Panc1 (cell line): ENCODE measurements around the gene TSPAN14. TPM values are rescaled to one million over a fixed set of nuclear protein-coding genes. Genes with fewer than 3 reads are reported as not detected.

ENCODE experiments used
- ATAC-seq: fragments of 200-7000 bp; cut with Tn5 transposase; 2 replicates; pipeline ENCODE4 v1.9.1; 2020; ENCODE audit warnings: mild to moderate bottlenecking, moderate library complexity
- BruUV-seq: library from RNA; stranded (reverse); fragments of 400-500 nt; replicated peaks from 2 replicates; lab custom pipeline; 2021; lab: Mats Ljungman, UMichigan
- CTCF ChIA-PET: fragments of 300-600 bp; sonication (Branson Sonifier 250); formaldehyde crosslinking; loops from one replicate; lab custom pipeline; 2022; ENCODE audit warnings: antibody characterized with exemption; lab: Charles Lee
- POLR2A ChIA-PET: fragments of 300-600 bp; sonication (Branson Sonifier 250); formaldehyde crosslinking; loops from one replicate; lab custom pipeline; 2022; ENCODE audit warnings: antibody characterized with exemption; lab: Charles Lee
- DNase-seq: peaks from one replicate; pipeline ENCODE4 v3.0.0-alpha.2; 2010; ENCODE audit warnings: low read depth, low spot score
- H3K27ac ChIP-seq: 2 replicates; pipeline ENCODE4 v1.5.1; 2011; ENCODE audit warnings: mild to moderate bottlenecking, low read length, inconsistent platforms
- H3K27me3 ChIP-seq: fragments of 200-500 bp; sonication (Bioruptor generic); 2 replicates; pipeline ENCODE4 v1.6.0; 2014; ENCODE audit warnings: low read length, inconsistent platforms; ENCODE audit not compliant: control insufficient read depth, insufficient read depth
- H3K36me3 ChIP-seq: fragments of 200-500 bp; sonication (Bioruptor generic); 2 replicates; pipeline ENCODE4 v1.5.1; 2014; ENCODE audit warnings: inconsistent platforms, mild to moderate bottlenecking, low read length, moderate library complexity; ENCODE audit not compliant: control insufficient read depth, insufficient read depth
- H3K4me1 ChIP-seq: 2 replicates; pipeline ENCODE4 v1.5.1; 2011; ENCODE audit warnings: inconsistent platforms, mild to moderate bottlenecking, low read length, moderate library complexity; ENCODE audit not compliant: control insufficient read depth, insufficient read depth
- H3K4me3 ChIP-seq, 2 experiments: 2 replicates each; pipeline ENCODE4 v1.5.1; 2011 to 2012; ENCODE audit warnings: low read depth in 2 of 2, low read length in 2 of 2, mild to moderate bottlenecking in 2 of 2, inconsistent platforms in 1 of 2, moderate library complexity in 1 of 2
- H3K9me3 ChIP-seq: fragments of 200-500 bp; sonication (Bioruptor generic); 2 replicates; pipeline ENCODE4 v1.5.1; 2014; ENCODE audit warnings: low read depth, mild to moderate bottlenecking, inconsistent platforms, low read length, moderate library complexity; ENCODE audit not compliant: control insufficient read depth, insufficient read depth
- CTCF ChIP-seq: fragments of 450-650 bp; IDR thresholded peaks from 2 replicates; pipeline ENCODE4 v1.5.1; 2017; ENCODE audit warnings: mild to moderate bottlenecking
- POLR2AphosphoS5 ChIP-seq: IDR thresholded peaks from 2 replicates; pipeline ENCODE4 v1.6.1; 2012; ENCODE audit warnings: mild to moderate bottlenecking, low read depth, low read length, moderate library complexity
- REST ChIP-seq, 2 experiments: IDR thresholded peaks; 2 replicates each; pipeline ENCODE4 v1.6.1; 2011 to 2012; ENCODE audit warnings: low read depth in 2 of 2, control low read depth in 1 of 2, low read length in 1 of 2, mild to moderate bottlenecking in 1 of 2, moderate library complexity in 1 of 2; ENCODE audit not compliant: insufficient read depth in 1 of 2
- SIN3A ChIP-seq: IDR thresholded peaks from 2 replicates; pipeline ENCODE4 v1.6.1; 2012; ENCODE audit warnings: low read depth, mild to moderate bottlenecking, low read length, moderate library complexity, borderline replicate concordance; ENCODE audit not compliant: insufficient read depth
- TCF7L2 ChIP-seq: IDR thresholded peaks from 2 replicates; pipeline ENCODE4 v1.6.1; 2011; ENCODE audit warnings: mild to moderate bottlenecking, low read depth, low read length, inconsistent platforms
- in situ Hi-C: cut with HindIII; loops from 2 replicates; pipeline ENCODE4 v1.10.0; 2016; ENCODE audit warnings: low sequenced_read_pairs, low pct_unique_long_range_greater_than_20kb
- intact Hi-C: fragments of 100-400 bp; cut with micrococcal nuclease; formaldehyde crosslinking; loops from one replicate; pipeline ENCODE4 v1.10.0; 2022; ENCODE audit not compliant: unreplicated experiment
- total RNA-seq: library from RNA; stranded (reverse); gene quantifications from one replicate; pipeline ENCODE4 v1.2.1, GENCODE V29; 2021; ENCODE audit not compliant: unreplicated experiment

The TSPAN14 gene
- total RNA-seq, 1 experiment from 2014 or later, result 39.0 TPM

GRCh38 chr10:80529604-80530003 lies 75.5 kb downstream of the TSPAN14 start:
- no peak overlapping the region for H3K4me3 ChIP-seq
- H3K27ac ChIP-seq, result no peak overlapping the region
- no TSS peak for BruUV-seq
- DNase-seq, result no peak
- in situ Hi-C loops (no loop called here), intact Hi-C loops (loop anchor here (10.0 kb wide), 1 partner anchor 255 kb away; no protein-coding TSS in a partner anchor)
- H3K27me3 ChIP-seq, result no peaks in the 10 kb centered on the region; the same call in 1 of the 2 replicates
- TF ChIP-seq CTCF, result no peak
- ATAC-seq, result no peak
- no peaks in the 10 kb centered on the region for H3K36me3 ChIP-seq
- no peaks in the 10 kb centered on the region for H3K4me1 ChIP-seq
- H3K9me3 ChIP-seq, result no peaks in the 10 kb centered on the region
- ChIA-PET POLR2A (no interaction called here), CTCF (no interaction called here)

GRCh38 chr10:80530251-80530650 lies 76.1 kb downstream of the TSPAN14 start:
- no TSS peak for BruUV-seq
- Histone ChIP-seq H3K36me3 (no peaks in the 10 kb centered on the region), H3K27ac (no peak overlapping the region), H3K4me3 (no peak overlapping the region), H3K4me1 (no peaks in the 10 kb centered on the region), H3K27me3 (no peaks in the 10 kb centered on the region; the same call in 1 of the 2 replicates), H3K9me3 (no peaks in the 10 kb centered on the region)
- POLR2A ChIA-PET, result no interaction called here
- intact Hi-C loops, result no loop called here
- CTCF ChIA-PET, result no interaction called here
- DNase-seq (no peak), ATAC-seq (peak; percentile 81)
- no peak for TF ChIP-seq SIN3A
- no peak for TF ChIP-seq REST (IDR thresholded peaks at IDR 0.05; ENCODE audit: insufficient read depth in 1 of 2, low read depth in 2 of 2, low read length in 1 of 2)
- no peak for TF ChIP-seq CTCF
- no peak for TF ChIP-seq POLR2AphosphoS5
- in situ Hi-C loops, result no loop called here

GRCh38 chr10:80530816-80531215 lies 76.7 kb downstream of the TSPAN14 start:
- in situ Hi-C loops (no loop called here), intact Hi-C loops (no loop called here)
- CTCF ChIA-PET, result no interaction called here

More at GRCh38 chr10:80530816-80531215, 76.7 kb downstream of the TSPAN14 start:
- no peak for ATAC-seq
- Histone ChIP-seq H3K4me1 (no peaks in the 10 kb centered on the region), H3K4me3 (no peak overlapping the region), H3K36me3 (no peaks in the 10 kb centered on the region), H3K27ac (no peak overlapping the region), H3K27me3 (no peaks in the 10 kb centered on the region; the same call in 1 of the 2 replicates), H3K9me3 (no peaks in the 10 kb centered on the region)
- no peak for DNase-seq
- no TSS peak for BruUV-seq
- no peak for TF ChIP-seq SIN3A
- no peak for TF ChIP-seq REST (IDR thresholded peaks at IDR 0.05; ENCODE audit: insufficient read depth in 1 of 2, low read depth in 2 of 2, low read length in 1 of 2)
- no peak for TF ChIP-seq POLR2AphosphoS5
- no peak for TF ChIP-seq TCF7L2
- no peak for TF ChIP-seq CTCF
- POLR2A ChIA-PET, result no interaction called here
